HL-60 (cell line): ENCODE results near the gene TMEM88.

Experiments
- POLR2AphosphoS5 ChIP-seq: IDR thresholded peaks from 2 replicates; pipeline ENCODE4 v1.6.1; 2012; ENCODE audit warnings: low read depth
- TF ChIP-seq, protein P1 (sequence below): IDR thresholded peaks from one replicate; pipeline ENCODE4 v1.5.1; 2011; ENCODE audit warnings: low read length, control low read depth, inconsistent platforms; ENCODE audit not compliant: insufficient read depth

DNA sequence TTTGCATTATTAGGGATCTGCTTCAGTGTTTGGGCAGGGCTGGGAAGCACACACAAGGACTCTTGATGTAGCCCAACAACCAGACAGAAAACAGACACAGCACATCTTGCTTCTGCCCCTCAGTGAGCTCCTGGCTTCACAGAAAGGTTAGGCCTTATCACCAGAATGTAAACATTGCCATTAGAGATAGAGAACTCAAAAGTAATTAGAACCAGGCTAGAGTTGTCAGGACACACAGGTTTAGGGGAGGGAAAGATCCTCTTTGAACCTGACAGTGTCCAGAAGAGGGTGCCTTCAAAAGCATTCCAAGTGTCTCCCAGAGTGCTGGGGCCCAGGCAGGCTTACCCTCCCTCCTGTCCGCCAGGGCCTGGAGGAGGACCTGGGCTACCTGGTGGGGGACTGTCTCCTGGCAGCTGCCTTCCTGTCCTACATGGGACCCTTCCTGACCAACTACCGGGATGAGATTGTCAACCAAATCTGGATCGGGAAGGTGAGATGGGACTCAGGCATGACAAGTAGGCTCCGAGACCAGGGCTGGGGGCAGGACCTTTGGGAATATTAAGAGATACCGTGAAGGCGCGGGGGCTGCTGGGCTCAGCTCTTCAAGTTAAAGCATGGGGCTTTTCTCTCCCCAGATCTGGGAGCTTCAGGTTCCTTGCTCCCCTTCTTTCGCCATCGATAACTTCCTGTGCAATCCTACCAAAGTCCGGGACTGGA lies 37.8 kb upstream of the TMEM88 start:
- TF ChIP-seq, protein P1, sequence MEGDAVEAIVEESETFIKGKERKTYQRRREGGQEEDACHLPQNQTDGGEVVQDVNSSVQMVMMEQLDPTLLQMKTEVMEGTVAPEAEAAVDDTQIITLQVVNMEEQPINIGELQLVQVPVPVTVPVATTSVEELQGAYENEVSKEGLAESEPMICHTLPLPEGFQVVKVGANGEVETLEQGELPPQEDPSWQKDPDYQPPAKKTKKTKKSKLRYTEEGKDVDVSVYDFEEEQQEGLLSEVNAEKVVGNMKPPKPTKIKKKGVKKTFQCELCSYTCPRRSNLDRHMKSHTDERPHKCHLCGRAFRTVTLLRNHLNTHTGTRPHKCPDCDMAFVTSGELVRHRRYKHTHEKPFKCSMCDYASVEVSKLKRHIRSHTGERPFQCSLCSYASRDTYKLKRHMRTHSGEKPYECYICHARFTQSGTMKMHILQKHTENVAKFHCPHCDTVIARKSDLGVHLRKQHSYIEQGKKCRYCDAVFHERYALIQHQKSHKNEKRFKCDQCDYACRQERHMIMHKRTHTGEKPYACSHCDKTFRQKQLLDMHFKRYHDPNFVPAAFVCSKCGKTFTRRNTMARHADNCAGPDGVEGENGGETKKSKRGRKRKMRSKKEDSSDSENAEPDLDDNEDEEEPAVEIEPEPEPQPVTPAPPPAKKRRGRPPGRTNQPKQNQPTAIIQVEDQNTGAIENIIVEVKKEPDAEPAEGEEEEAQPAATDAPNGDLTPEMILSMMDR = no peak
- TF ChIP-seq POLR2AphosphoS5 = no peak
